ENCODE measurements around the gene HCRTR1.

GRCh38 chr1:31595836-31596736 is 21.4 kb upstream of the HCRTR1 start:
- TF ChIP-seq EZH2 (IDR thresholded peaks at IDR 0.05; ENCODE audit: low read depth): no peak
- TF ChIP-seq, protein P1, sequence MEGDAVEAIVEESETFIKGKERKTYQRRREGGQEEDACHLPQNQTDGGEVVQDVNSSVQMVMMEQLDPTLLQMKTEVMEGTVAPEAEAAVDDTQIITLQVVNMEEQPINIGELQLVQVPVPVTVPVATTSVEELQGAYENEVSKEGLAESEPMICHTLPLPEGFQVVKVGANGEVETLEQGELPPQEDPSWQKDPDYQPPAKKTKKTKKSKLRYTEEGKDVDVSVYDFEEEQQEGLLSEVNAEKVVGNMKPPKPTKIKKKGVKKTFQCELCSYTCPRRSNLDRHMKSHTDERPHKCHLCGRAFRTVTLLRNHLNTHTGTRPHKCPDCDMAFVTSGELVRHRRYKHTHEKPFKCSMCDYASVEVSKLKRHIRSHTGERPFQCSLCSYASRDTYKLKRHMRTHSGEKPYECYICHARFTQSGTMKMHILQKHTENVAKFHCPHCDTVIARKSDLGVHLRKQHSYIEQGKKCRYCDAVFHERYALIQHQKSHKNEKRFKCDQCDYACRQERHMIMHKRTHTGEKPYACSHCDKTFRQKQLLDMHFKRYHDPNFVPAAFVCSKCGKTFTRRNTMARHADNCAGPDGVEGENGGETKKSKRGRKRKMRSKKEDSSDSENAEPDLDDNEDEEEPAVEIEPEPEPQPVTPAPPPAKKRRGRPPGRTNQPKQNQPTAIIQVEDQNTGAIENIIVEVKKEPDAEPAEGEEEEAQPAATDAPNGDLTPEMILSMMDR (conservative IDR thresholded peaks at IDR 0.05): no peak
